NT2/D1 (cell line): ENCODE data around the gene INAFM1.
"Not testable (repeated sequence)": the region's sequence is repeated elsewhere in the genome, so short reads cannot be mapped to it uniquely, and the experiment has no call there.

Experiments used
- DNase-seq: peaks from one replicate; pipeline ENCODE4 v3.0.0-alpha.2; 2011; ENCODE audit warnings: low read depth, low spot score
- H3K27me3 ChIP-seq: 2 replicates; pipeline ENCODE4 v1.6.0; 2011; ENCODE audit warnings: mild to moderate bottlenecking; ENCODE audit not compliant: insufficient read length, insufficient read depth
- H3K36me3 ChIP-seq: 2 replicates; pipeline ENCODE4 v1.6.1; 2011; ENCODE audit warnings: mild to moderate bottlenecking, low read length, mixed read lengths; ENCODE audit not compliant: insufficient read depth, insufficient read length
- H3K4me1 ChIP-seq: 2 replicates; pipeline ENCODE4 v1.5.1; 2011; ENCODE audit not compliant: insufficient read depth, insufficient read length
- H3K4me3 ChIP-seq: 2 replicates; pipeline ENCODE4 v1.5.1; 2011; ENCODE audit warnings: low read depth; ENCODE audit not compliant: insufficient read length
- H3K9ac ChIP-seq: 2 replicates; pipeline ENCODE4 v1.6.0; 2011; ENCODE audit warnings: low read depth; ENCODE audit not compliant: insufficient read length
- H3K9me3 ChIP-seq: 2 replicates; pipeline ENCODE4 v1.5.1; 2011; ENCODE audit warnings: mild to moderate bottlenecking, low read length; ENCODE audit not compliant: insufficient read depth
- SUZ12 ChIP-seq: IDR thresholded peaks from 2 replicates; pipeline ENCODE4 v1.6.1; 2011; ENCODE audit not compliant: insufficient read length, insufficient read depth; ENCODE audit errors: extremely low read depth
- YY1 ChIP-seq: IDR thresholded peaks from 2 replicates; pipeline ENCODE4 v1.6.1; 2011; ENCODE audit not compliant: insufficient read length, insufficient read depth
- ZNF274 ChIP-seq: IDR thresholded peaks from 2 replicates; pipeline ENCODE4 v1.6.1; 2011; ENCODE audit warnings: mild to moderate bottlenecking, low read depth, low read length

The INAFM1 gene

DNA sequence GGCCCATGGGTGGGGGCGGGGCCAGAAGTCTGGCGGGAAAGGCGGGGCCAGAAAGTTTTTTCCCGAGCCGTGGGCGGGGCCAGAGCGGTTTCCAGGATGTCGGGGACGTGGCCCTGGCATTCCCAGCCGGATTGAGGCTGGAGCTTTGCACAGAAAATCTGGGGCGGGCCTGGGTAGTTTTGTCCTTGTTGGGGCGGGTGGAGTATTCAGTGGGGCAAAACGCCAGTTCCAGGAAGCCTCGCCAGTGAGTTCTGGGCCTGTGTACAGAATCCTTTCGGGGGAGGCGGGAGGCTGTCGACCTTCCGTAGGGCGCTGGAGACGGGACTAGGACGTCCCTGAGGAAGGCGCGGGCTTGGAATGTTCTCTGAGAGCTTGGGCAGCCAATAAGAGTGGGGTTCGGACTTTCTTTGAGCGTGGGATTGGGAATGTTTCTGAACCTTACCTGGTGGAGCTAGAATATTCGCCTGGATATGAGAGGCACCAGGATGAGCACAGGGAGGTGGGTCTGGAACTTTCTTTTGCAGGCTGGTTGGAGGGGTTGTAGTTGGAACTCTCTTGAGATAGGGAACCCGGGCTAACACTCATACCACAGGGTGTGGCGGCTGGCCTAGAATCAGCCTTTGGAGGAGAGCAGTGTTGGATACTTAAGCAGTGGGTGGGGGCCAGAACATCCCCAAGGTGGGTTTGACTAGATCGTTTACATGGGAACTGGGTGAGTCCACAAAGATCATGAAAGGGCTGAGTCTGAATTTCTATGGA, 17.1 kb upstream of the INAFM1 start:
- TF ChIP-seq YY1 (no peak), SUZ12 (no peak), ZNF274 (no peak)
- Histone ChIP-seq H3K4me3 (peak overlapping the region; percentile 71), H3K9ac (peak overlapping the region; percentile 84), H3K27me3 (no peaks in the 10 kb centered on the region), H3K9me3 (no peaks in the 10 kb centered on the region), H3K36me3 (peaks cover 37% of the 10 kb centered on the region), H3K4me1 (peaks cover 16% of the 10 kb centered on the region)
- no peak for DNase-seq

- DNase-seq: no peak
- TF ChIP-seq SUZ12 (no peak), ZNF274 (no peak), YY1 (no peak)
- H3K9me3 ChIP-seq: no peaks in the 10 kb centered on the region
- peaks cover 16% of the 10 kb centered on the region for H3K4me1 ChIP-seq
- peak overlapping the region; percentile 71 for H3K4me3 ChIP-seq
- no peaks in the 10 kb centered on the region for H3K27me3 ChIP-seq
- peaks cover 45% of the 10 kb centered on the region for H3K36me3 ChIP-seq
- peak overlapping the region; percentile 84 for H3K9ac ChIP-seq
These were observed 16.3 kb upstream of the INAFM1 start for GRCh38 chr19:47258434-47258833.

DNA sequence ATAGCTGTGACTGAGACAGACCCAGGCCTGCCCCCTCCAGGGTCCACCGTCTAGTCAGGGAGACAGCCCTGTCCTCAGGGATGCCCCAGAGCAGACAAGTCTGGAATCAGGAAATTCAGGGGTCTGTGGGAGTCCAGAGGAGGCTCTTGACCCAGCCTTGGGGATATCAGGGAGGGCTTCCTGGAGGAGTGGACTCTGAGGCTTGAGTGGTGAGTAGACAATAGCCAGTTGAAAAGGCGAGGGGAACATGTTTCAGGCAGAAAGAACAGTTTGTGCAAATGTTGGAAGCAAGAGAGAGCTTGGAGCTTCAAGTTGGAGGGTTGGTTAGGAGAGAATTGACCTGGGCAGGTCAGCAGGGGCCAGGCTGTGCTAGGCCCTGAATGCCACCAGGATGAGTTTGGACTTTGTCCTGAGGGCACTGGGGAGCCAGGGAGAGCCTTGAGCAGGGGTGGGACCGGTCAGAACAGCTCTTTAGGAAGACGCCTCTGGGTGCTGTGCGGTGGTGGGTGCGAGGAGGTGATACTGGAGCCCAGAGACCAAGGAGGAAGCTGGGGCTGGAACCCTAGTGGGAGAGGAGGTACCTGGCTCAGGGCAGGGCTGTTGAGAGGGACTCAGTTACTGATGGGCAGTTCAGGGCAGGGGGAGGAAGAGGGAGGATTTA, 15.7 kb upstream of the INAFM1 start:
- Histone ChIP-seq H3K9ac (peak overlapping the region; percentile 84), H3K4me1 (peaks cover 14% of the 10 kb centered on the region), H3K36me3 (peaks cover 45% of the 10 kb centered on the region), H3K4me3 (no peak overlapping the region), H3K27me3 (no peaks in the 10 kb centered on the region), H3K9me3 (no peaks in the 10 kb centered on the region)
- DNase-seq: no peak
- TF ChIP-seq ZNF274: no peak
- TF ChIP-seq YY1: no peak
- TF ChIP-seq SUZ12: no peak

DNA sequence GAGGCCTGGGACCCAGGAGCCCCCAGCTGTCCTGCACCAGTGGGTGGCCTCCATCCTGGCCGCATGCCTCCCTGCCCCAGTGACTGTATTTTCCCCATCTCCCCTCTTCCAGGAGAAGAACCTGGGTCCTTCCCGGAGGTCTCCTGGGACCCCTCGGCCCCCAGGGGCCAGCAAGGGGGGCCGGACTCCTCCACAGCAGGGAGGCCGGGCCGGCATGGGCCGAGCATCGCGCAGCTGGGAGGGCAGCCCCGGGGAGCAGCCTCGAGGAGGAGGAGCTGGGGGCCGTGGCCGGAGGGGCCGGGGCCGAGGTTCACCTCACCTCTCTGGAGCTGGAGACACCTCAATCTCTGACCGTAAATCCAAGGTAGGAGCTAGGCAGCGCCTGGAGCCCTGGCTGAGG, 14.2 kb upstream of the INAFM1 start:
- Histone ChIP-seq H3K4me1 (peaks cover 13% of the 10 kb centered on the region), H3K36me3 (peaks cover 57% of the 10 kb centered on the region), H3K9ac (no peak overlapping the region), H3K9me3 (no peaks in the 10 kb centered on the region), H3K27me3 (no peaks in the 10 kb centered on the region), H3K4me3 (no peak overlapping the region)
- TF ChIP-seq ZNF274 (no peak), SUZ12 (no peak), YY1 (no peak)
- DNase-seq: no peak

- H3K36me3 ChIP-seq: peaks cover 67% of the 10 kb centered on the region
- not testable (repeated sequence) for DNase-seq, H3K9ac ChIP-seq, H3K4me3 ChIP-seq, H3K9me3 ChIP-seq, H3K27me3 ChIP-seq
- H3K4me1 ChIP-seq: peaks cover 13% of the 10 kb centered on the region
These were observed 12.5 kb upstream of the INAFM1 start for GRCh38 chr19:47261946-47262793.

DNA sequence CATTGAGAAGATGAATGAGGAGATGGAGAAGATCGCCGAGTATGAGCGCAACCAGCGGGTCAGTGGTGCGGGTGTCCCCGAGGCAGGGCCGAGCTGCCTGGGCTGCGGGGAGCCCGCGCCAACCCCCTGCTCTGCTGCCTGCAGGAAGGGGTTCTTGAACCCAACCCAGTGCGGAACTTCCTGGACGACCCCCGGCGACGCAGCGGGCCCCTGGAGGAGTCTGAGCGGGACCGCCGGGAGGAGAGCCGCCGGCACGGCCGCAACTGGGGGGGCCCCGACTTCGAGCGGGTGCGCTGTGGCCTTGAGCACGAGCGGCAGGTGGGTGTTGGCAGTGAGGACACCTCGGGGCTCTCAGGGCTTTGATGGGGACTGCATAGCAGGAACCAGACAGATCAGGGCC, 10.1 kb upstream of the INAFM1 start:
- H3K9me3 ChIP-seq: no peaks in the 10 kb centered on the region
- peaks cover 66% of the 10 kb centered on the region for H3K36me3 ChIP-seq
- no peak overlapping the region for H3K9ac ChIP-seq
- DNase-seq: no peak
- no peak for TF ChIP-seq YY1
- no peak for TF ChIP-seq ZNF274
- TF ChIP-seq SUZ12: no peak
- no peaks in the 10 kb centered on the region for H3K27me3 ChIP-seq
- no peak overlapping the region for H3K4me3 ChIP-seq
- peaks cover 3% of the 10 kb centered on the region for H3K4me1 ChIP-seq

- H3K4me1 ChIP-seq: peaks cover 2% of the 10 kb centered on the region
- no peaks in the 10 kb centered on the region for H3K9me3 ChIP-seq
- H3K9ac ChIP-seq: no peak overlapping the region
- H3K36me3 ChIP-seq: peaks cover 66% of the 10 kb centered on the region
- H3K27me3 ChIP-seq: no peaks in the 10 kb centered on the region
- DNase-seq: no peak
- TF ChIP-seq YY1 (no peak), SUZ12 (no peak), ZNF274 (no peak)
- no peak overlapping the region for H3K4me3 ChIP-seq
These were observed 8.2 kb upstream of the INAFM1 start for GRCh38 chr19:47266401-47266941.
